CD4-positive, alpha-beta T cell (primary cell): ENCODE data around the gene PNPO. TPM values are rescaled to one million over a fixed set of nuclear protein-coding genes. Genes with fewer than 3 reads are reported as not detected.

Experiments
- ATAC-seq: fragments of 200-7000 bp; cut with Tn5 transposase; one replicate; pipeline ENCODE4 v1.10.0; 2022; ENCODE audit warnings: mild to moderate bottlenecking; ENCODE audit not compliant: poor library complexity
- CTCF ChIA-PET: fragments of 350-600 bp; sonication (Branson Sonifier 250); formaldehyde crosslinking; loops from one replicate; lab custom pipeline; 2021; ENCODE audit warnings: antibody characterized with exemption, inconsistent platforms; lab: Charles Lee
- POLR2A ChIA-PET: fragments of 350-600 bp; sonication (Branson Sonifier 250); formaldehyde crosslinking; loops from one replicate; lab custom pipeline; 2021; ENCODE audit warnings: antibody characterized with exemption, inconsistent platforms; lab: Charles Lee
- DNase-seq, 14 experiments: peaks; one replicate each; pipeline ENCODE4 v3.0.0-alpha.2; 2013 to 2020; ENCODE audit warnings: mixed read lengths in 2 of 14
- H3K27ac ChIP-seq, 2 donors: one replicate each; pipeline versions ENCODE4 v1.5.1 to v1.7.0; 2013; ENCODE audit warnings: low read length in 2 of 2, low read depth in 1 of 2, mild to moderate bottlenecking in 1 of 2
- H3K27me3 ChIP-seq, 2 experiments: 1 replicate in 1 of 2; 2 replicates in 1 of 2; pipeline versions ENCODE4 v1.6.1 to v1.7.0; 2013; ENCODE audit warnings: low read length in 2 of 2, control low read depth in 1 of 2, mild to moderate bottlenecking in 1 of 2, moderate library complexity in 1 of 2; ENCODE audit not compliant: insufficient read depth in 2 of 2, control insufficient read depth in 1 of 2
- H3K36me3 ChIP-seq: one replicate; pipeline ENCODE4 v1.6.1; 2013; ENCODE audit warnings: low read length, control low read depth; ENCODE audit not compliant: insufficient read depth
- H3K4me1 ChIP-seq: one replicate; pipeline ENCODE4 v1.6.1; 2013; ENCODE audit warnings: low read length, control low read depth; ENCODE audit not compliant: insufficient read depth
- H3K4me3 ChIP-seq: one replicate; pipeline ENCODE4 v1.5.1; 2013; ENCODE audit warnings: mild to moderate bottlenecking, low read length, moderate library complexity
- H3K9me3 ChIP-seq, 2 experiments: 1 replicate in 1 of 2; 2 replicates in 1 of 2; pipeline versions ENCODE4 v1.6.1 to v1.7.0; 2013; ENCODE audit warnings: low read length in 2 of 2, mild to moderate bottlenecking in 2 of 2, control low read depth in 1 of 2, moderate library complexity in 1 of 2; ENCODE audit not compliant: control insufficient read depth in 1 of 2, insufficient read depth in 1 of 2
- H3K27ac Mint-ChIP-seq: one replicate; pipeline ENCODE4 v1.8.0; 2020; ENCODE audit warnings: mixed read lengths
- H3K27me3 Mint-ChIP-seq: one replicate; pipeline ENCODE4 v1.8.0; 2021; ENCODE audit warnings: mixed read lengths
- H3K36me3 Mint-ChIP-seq: one replicate; pipeline ENCODE4 v1.8.0; 2021; ENCODE audit warnings: low read depth, mixed read lengths
- H3K4me1 Mint-ChIP-seq: one replicate; pipeline ENCODE4 v1.8.0; 2021; ENCODE audit warnings: low read depth, mixed read lengths
- H3K4me3 Mint-ChIP-seq: one replicate; pipeline ENCODE4 v1.8.0; 2020; ENCODE audit warnings: mild to moderate bottlenecking, mixed read lengths
- H3K9me3 Mint-ChIP-seq: one replicate; pipeline ENCODE4 v1.8.0; 2020; ENCODE audit warnings: mixed read lengths
- intact Hi-C, 2 experiments: fragments of 100-400 bp; cut with DNase I in 1 of 2; cut with micrococcal nuclease in 1 of 2; formaldehyde crosslinking; loops; one replicate each; pipeline versions ENCODE4 v1.15.1 to v1.9.0; 2023 to 2025; cut with DNase I, micrococcal nuclease
- total RNA-seq, 174 experiments: library from RNA in 2 of 174; stranded (reverse) in 2 of 174; gene quantifications; one replicate each; pipeline ENCODE4 v1.2.3 and lab custom pipeline; 2021 to 2026
- TF ChIP-seq, protein P1 (sequence below): fragments of 200-600 bp; IDR thresholded peaks from one replicate; pipeline ENCODE4 v1.8.0; 2022; ENCODE audit warnings: antibody characterized with exemption, mild to moderate bottlenecking

The PNPO gene
- total RNA-seq, 2 experiments from 2014 or later: 2.2 to 2.4 TPM

DNA sequence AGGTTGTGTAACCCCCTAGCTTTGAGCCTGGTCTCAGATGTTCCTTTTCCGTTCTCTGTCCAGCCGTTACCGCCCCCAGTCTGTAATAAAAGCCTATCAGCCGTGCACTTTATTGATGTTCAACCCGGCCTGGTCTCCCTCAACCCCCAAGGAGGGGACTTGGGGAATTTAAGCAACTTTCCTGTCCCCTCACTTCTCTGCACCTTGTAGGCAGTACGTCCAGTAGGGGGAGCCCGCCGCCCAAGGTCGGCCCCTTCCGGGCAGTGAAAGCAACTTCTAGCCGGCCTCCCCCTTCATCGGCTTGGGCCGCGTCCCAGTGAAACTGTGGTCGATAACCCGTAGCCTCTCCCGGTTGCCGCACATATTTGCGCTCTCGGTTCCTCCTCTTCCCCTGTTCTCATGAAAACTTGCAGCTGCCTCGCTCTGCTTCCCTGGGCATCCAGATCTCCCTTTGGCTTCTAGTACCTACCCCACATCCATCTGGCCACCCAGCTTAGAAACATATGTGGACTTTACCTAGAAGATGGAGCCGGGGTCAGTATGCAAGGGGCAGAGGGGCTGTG, 7.9 kb downstream of the PNPO start:
- no peaks in the 10 kb centered on the region for H3K9me3 Mint-ChIP-seq
- no peaks in the 10 kb centered on the region for H3K27me3 Mint-ChIP-seq
- Histone ChIP-seq H3K27me3 (no peaks in the 10 kb centered on the region), H3K9me3 (no peaks in the 10 kb centered on the region), H3K4me1 (peaks cover 50% of the 10 kb centered on the region), H3K4me3 (peak overlapping the region; percentile 51), H3K27ac (peak overlapping the region in 1 of 2 donors; percentile 58), H3K36me3 (peaks cover 25% of the 10 kb centered on the region)
- ChIA-PET POLR2A (interaction anchor here (1.0 to 4.8 kb wide), 5 partner anchors 8 to 60 kb away, joined by 3 to 23 read pairs (median 6); partner anchors contain the start of genes CDK5RAP3 and PNPO), CTCF (interaction anchor here (0.6 to 6.2 kb wide), 11 partner anchors 8 to 295 kb away, joined by 3 to 70 read pairs (median 4); partner anchors contain the start of genes CDK5RAP3, PNPO and SP2)
- peak overlapping the region; percentile 36 for H3K4me3 Mint-ChIP-seq
- TF ChIP-seq, protein P1, sequence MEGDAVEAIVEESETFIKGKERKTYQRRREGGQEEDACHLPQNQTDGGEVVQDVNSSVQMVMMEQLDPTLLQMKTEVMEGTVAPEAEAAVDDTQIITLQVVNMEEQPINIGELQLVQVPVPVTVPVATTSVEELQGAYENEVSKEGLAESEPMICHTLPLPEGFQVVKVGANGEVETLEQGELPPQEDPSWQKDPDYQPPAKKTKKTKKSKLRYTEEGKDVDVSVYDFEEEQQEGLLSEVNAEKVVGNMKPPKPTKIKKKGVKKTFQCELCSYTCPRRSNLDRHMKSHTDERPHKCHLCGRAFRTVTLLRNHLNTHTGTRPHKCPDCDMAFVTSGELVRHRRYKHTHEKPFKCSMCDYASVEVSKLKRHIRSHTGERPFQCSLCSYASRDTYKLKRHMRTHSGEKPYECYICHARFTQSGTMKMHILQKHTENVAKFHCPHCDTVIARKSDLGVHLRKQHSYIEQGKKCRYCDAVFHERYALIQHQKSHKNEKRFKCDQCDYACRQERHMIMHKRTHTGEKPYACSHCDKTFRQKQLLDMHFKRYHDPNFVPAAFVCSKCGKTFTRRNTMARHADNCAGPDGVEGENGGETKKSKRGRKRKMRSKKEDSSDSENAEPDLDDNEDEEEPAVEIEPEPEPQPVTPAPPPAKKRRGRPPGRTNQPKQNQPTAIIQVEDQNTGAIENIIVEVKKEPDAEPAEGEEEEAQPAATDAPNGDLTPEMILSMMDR: peak; percentile 95
- peak; percentile 66 for ATAC-seq
- peaks cover 26% of the 10 kb centered on the region for H3K36me3 Mint-ChIP-seq
- H3K27ac Mint-ChIP-seq: peak overlapping the region; percentile 32
- intact Hi-C loops: loop anchor here in 1 of 2 experiments (1.0 kb wide), 2 partner anchors 21 to 125 kb away; no protein-coding TSS in a partner anchor
- peaks cover 43% of the 10 kb centered on the region for H3K4me1 Mint-ChIP-seq
- peak; percentile 57 to 89 (median 74) for DNase-seq

- ATAC-seq (peak; percentile 27), DNase-seq (peak in 4 of 14 experiments; percentile 29 to 48 (median 31))
- Mint-ChIP-seq H3K36me3 (peaks cover 22% of the 10 kb centered on the region), H3K27ac (peak overlapping the region; percentile 32), H3K9me3 (no peaks in the 10 kb centered on the region), H3K27me3 (no peaks in the 10 kb centered on the region), H3K4me3 (no peak overlapping the region), H3K4me1 (peaks cover 37% of the 10 kb centered on the region)
- CTCF ChIA-PET: interaction anchor here (0.7 to 6.2 kb wide), 9 partner anchors 9 to 107 kb away, joined by 3 to 70 read pairs (median 6); partner anchors contain the start of genes CDK5RAP3, PNPO and SP2
- Histone ChIP-seq H3K9me3 (no peaks in the 10 kb centered on the region), H3K27ac (no peak overlapping the region), H3K4me1 (peaks cover 44% of the 10 kb centered on the region), H3K27me3 (no peaks in the 10 kb centered on the region), H3K4me3 (no peak overlapping the region), H3K36me3 (peaks cover 24% of the 10 kb centered on the region)
- intact Hi-C loops: loop anchor here in 1 of 2 experiments (1.0 kb wide), 2 partner anchors 20 to 124 kb away; no protein-coding TSS in a partner anchor
- POLR2A ChIA-PET: interaction anchor here (0.6 to 4.8 kb wide), 6 partner anchors 8 to 60 kb away, joined by 3 to 23 read pairs (median 6); partner anchors contain the start of genes CDK5RAP3 and PNPO
- TF ChIP-seq, protein P1: no peak
These were observed 8.6 kb downstream of the PNPO start for GRCh38 chr17:47949946-47950345.

- H3K4me3 Mint-ChIP-seq: no peak overlapping the region
- peaks cover 32% of the 10 kb centered on the region for H3K4me1 Mint-ChIP-seq
- no peak overlapping the region for H3K27ac Mint-ChIP-seq
- ChIA-PET POLR2A (interaction anchor here (0.6 to 4.8 kb wide), 5 partner anchors 9 to 55 kb away, joined by 3 to 23 read pairs (median 6); partner anchors contain the start of genes CDK5RAP3 and PNPO), CTCF (interaction anchor here (0.7 to 6.2 kb wide), 7 partner anchors 9 to 108 kb away, joined by 3 to 70 read pairs (median 7); partner anchors contain the start of genes CDK5RAP3 and PNPO)
- no peaks in the 10 kb centered on the region for H3K9me3 ChIP-seq
- H3K36me3 Mint-ChIP-seq: peaks cover 17% of the 10 kb centered on the region
- no peak for ATAC-seq
- H3K27me3 ChIP-seq: no peaks in the 10 kb centered on the region
- H3K27me3 Mint-ChIP-seq: no peaks in the 10 kb centered on the region
- H3K4me3 ChIP-seq: no peak overlapping the region
- TF ChIP-seq, protein P1: no peak
- H3K36me3 ChIP-seq: peaks cover 20% of the 10 kb centered on the region
- no peak overlapping the region for H3K27ac ChIP-seq
- intact Hi-C loops: no loop called here
- peaks cover 39% of the 10 kb centered on the region for H3K4me1 ChIP-seq
- no peak for DNase-seq
- H3K9me3 Mint-ChIP-seq: no peaks in the 10 kb centered on the region
These were observed 9.1 kb downstream of the PNPO start for GRCh38 chr17:47950448-47950847.
